Measurements from ENCODE around the gene RELA. TPM values are rescaled to one million over a fixed set of nuclear protein-coding genes. Genes with fewer than 3 reads are reported as not detected.

The RELA gene
- total and polyA plus RNA-seq, 10 of the 15 experiments (the other 5 are each of a cell fraction or from before 2014, with no cell fraction given) = 5.1 to 56.4 (median 34.2) TPM

DNA sequence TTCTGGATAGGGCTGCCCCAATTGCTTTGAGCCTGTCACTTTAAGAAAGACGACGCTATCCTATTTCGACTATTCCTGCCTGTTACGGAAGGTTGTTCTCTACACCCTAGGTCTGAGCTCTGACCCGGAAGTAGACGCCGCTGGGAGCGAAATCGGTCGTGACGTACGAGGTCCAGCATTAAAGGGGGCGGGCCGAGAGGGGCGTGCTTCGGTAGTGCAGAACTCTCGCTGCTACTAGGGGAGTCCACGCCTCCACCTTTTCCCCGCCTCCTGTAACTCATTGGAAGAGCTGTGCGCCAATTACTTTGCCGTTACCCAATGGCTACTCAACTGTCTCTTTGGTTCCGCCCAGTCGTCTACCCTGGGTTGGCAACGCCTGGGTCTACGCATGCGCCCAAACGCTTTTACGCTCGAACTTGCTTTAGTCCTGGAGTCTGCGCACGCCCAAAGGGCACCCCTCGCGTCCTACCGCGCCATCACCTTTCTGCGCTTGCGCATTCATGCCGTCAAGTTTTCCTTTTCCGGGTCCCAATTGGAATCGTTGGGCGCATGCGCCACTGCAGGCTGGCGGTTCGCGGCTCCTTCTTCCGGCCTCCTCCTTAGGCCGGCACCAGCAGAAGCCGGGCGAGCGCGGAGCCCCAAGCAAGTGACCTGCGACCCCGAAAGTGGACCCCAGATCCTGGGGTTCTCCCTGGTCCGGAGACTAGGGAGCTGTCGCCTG lies 47.3 kb downstream of the RELA start, which contains the start of gene PCNX3 (continued):
- TF ChIP-seq SMC3 (IDR thresholded peaks at IDR 0.05; ENCODE audit: borderline replicate concordance, low read length) (no peak), ATF7 (IDR thresholded peaks at IDR 0.05; ENCODE audit: low read depth) (peak; percentile 82), CHD1 (IDR thresholded peaks at IDR 0.05; ENCODE audit: low read depth, low read length) (no peak), MYC (IDR thresholded peaks at IDR 0.05; ENCODE audit: insufficient read depth, insufficient read length, insufficient replicate concordance, low read length, severe bottlenecking) (no peak), BCL11A (IDR thresholded peaks at IDR 0.05; ENCODE audit: low read depth, low read length) (no peak), ZNF384 (IDR thresholded peaks at IDR 0.05; ENCODE audit: borderline replicate concordance, low read depth, low read length) (no peak), RB1 (IDR thresholded peaks at IDR 0.05; ENCODE audit: borderline replicate concordance) (no peak; the same call in 1 of the 2 replicates), NR2C2 (IDR thresholded peaks at IDR 0.05; ENCODE audit: borderline replicate concordance, control insufficient read depth, insufficient read length, low read depth) (peak; percentile 97), SREBF1 (IDR thresholded peaks at IDR 0.05; ENCODE audit: low read length) (peak; percentile 85), NRF1 (conservative IDR thresholded peaks at IDR 0.05; ENCODE audit: low read depth, low read length) (peak; percentile 97), NR2F1 (conservative IDR thresholded peaks at IDR 0.05) (no peak), HDGF (IDR thresholded peaks at IDR 0.05) (peak; percentile 79; the same call in 1 of the 2 replicates), RELA (IDR thresholded peaks at IDR 0.05; ENCODE audit: borderline replicate concordance, partially characterized antibody) (peak; percentile 83), SP1 (IDR thresholded peaks at IDR 0.05; ENCODE audit: low read depth, low read length) (peak; percentile 99), ZNF207 (IDR thresholded peaks at IDR 0.05; ENCODE audit: borderline replicate concordance) (no peak; the same call in 1 of the 2 replicates)
- TF ChIP-seq, protein P1, sequence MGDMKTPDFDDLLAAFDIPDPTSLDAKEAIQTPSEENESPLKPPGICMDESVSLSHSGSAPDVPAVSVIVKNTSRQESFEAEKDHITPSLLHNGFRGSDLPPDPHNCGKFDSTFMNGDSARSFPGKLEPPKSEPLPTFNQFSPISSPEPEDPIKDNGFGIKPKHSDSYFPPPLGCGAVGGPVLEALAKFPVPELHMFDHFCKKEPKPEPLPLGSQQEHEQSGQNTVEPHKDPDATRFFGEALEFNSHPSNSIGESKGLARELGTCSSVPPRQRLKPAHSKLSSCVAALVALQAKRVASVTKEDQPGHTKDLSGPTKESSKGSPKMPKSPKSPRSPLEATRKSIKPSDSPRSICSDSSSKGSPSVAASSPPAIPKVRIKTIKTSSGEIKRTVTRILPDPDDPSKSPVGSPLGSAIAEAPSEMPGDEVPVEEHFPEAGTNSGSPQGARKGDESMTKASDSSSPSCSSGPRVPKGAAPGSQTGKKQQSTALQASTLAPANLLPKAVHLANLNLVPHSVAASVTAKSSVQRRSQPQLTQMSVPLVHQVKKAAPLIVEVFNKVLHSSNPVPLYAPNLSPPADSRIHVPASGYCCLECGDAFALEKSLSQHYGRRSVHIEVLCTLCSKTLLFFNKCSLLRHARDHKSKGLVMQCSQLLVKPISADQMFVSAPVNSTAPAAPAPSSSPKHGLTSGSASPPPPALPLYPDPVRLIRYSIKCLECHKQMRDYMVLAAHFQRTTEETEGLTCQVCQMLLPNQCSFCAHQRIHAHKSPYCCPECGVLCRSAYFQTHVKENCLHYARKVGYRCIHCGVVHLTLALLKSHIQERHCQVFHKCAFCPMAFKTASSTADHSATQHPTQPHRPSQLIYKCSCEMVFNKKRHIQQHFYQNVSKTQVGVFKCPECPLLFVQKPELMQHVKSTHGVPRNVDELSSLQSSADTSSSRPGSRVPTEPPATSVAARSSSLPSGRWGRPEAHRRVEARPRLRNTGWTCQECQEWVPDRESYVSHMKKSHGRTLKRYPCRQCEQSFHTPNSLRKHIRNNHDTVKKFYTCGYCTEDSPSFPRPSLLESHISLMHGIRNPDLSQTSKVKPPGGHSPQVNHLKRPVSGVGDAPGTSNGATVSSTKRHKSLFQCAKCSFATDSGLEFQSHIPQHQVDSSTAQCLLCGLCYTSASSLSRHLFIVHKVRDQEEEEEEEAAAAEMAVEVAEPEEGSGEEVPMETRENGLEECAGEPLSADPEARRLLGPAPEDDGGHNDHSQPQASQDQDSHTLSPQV (IDR thresholded peaks at IDR 0.05) = no peak
- TF ChIP-seq, protein P2, sequence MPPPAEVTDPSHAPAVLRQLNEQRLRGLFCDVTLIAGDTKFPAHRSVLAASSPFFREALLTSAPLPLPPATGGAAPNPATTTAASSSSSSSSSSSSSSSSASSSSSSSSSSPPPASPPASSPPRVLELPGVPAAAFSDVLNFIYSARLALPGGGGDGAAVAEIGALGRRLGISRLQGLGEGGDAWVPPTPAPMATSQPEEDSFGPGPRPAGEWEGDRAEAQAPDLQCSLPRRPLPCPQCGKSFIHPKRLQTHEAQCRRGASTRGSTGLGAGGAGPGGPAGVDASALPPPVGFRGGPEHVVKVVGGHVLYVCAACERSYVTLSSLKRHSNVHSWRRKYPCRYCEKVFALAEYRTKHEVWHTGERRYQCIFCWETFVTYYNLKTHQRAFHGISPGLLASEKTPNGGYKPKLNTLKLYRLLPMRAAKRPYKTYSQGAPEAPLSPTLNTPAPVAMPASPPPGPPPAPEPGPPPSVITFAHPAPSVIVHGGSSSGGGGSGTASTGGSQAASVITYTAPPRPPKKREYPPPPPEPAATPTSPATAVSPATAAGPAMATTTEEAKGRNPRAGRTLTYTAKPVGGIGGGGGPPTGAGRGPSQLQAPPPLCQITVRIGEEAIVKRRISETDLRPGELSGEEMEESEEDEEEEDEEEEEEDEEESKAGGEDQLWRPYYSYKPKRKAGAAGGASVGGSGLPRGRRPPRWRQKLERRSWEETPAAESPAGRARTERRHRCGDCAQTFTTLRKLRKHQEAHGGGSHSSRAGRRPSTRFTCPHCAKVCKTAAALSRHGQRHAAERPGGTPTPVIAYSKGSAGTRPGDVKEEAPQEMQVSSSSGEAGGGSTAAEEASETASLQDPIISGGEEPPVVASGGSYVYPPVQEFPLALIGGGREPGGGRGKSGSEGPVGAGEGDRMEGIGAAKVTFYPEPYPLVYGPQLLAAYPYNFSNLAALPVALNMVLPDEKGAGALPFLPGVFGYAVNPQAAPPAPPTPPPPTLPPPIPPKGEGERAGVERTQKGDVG (CRISPR knock-in tag; IDR thresholded peaks at IDR 0.05) = no peak
- TF ChIP-seq, protein P3, sequence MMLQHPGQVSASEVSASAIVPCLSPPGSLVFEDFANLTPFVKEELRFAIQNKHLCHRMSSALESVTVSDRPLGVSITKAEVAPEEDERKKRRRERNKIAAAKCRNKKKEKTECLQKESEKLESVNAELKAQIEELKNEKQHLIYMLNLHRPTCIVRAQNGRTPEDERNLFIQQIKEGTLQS (IDR thresholded peaks at IDR 0.05; ENCODE audit: borderline replicate concordance, extremely low read depth, low read depth, low read length) = no peak
- TF ChIP-seq, protein P4, sequence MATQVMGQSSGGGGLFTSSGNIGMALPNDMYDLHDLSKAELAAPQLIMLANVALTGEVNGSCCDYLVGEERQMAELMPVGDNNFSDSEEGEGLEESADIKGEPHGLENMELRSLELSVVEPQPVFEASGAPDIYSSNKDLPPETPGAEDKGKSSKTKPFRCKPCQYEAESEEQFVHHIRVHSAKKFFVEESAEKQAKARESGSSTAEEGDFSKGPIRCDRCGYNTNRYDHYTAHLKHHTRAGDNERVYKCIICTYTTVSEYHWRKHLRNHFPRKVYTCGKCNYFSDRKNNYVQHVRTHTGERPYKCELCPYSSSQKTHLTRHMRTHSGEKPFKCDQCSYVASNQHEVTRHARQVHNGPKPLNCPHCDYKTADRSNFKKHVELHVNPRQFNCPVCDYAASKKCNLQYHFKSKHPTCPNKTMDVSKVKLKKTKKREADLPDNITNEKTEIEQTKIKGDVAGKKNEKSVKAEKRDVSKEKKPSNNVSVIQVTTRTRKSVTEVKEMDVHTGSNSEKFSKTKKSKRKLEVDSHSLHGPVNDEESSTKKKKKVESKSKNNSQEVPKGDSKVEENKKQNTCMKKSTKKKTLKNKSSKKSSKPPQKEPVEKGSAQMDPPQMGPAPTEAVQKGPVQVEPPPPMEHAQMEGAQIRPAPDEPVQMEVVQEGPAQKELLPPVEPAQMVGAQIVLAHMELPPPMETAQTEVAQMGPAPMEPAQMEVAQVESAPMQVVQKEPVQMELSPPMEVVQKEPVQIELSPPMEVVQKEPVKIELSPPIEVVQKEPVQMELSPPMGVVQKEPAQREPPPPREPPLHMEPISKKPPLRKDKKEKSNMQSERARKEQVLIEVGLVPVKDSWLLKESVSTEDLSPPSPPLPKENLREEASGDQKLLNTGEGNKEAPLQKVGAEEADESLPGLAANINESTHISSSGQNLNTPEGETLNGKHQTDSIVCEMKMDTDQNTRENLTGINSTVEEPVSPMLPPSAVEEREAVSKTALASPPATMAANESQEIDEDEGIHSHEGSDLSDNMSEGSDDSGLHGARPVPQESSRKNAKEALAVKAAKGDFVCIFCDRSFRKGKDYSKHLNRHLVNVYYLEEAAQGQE (IDR thresholded peaks at IDR 0.05; ENCODE audit: low read depth, low read length) = no peak
